Measurements from ENCODE around the gene SMG7.
A peak's percentile ranks its signal among the peaks of the same experiment; 100 is the strongest.

The SMG7 gene

DNA sequence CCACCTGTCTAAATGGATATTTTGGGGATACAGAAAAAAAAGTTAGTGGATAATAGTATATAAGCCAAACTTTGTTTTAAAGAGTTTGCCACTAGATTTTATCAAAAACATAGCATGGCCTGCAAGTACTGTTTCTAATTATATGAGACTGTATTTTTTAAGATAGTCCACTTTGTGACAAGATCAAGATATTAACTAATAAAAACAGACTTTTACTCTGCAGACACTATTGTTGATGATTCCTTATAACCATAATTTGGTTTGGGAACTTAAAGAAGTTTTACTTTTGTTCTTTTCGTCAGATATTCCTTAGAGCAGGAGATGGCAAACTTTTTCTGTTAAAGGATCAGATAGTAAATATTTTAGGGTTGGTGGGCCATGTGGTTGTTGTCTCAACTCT is 36.4 kb downstream of the SMG7 start:
- no peak for DNase-seq (ENCODE audit: low read depth)

DNA sequence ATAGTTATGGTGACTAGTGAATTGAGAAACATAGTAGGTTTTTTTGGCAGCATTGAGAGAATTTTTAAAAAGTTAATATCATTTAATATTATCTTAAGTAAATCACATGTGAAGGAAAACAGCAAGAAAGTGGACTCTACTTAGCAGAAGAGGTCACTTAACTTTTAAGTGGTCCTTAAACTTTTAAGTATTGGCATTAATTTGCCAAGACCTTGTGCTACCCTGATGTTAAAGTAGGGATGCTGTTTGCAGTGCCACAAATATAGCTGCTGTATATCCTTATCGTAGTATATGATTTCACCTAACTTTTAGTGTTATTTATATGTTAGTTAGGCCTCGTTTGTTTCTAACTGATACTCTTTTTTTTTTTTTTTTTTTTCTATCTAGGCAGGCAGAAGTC is 40.2 kb downstream of the SMG7 start:
- DNase-seq (ENCODE audit: low read depth) = no peak

DNA sequence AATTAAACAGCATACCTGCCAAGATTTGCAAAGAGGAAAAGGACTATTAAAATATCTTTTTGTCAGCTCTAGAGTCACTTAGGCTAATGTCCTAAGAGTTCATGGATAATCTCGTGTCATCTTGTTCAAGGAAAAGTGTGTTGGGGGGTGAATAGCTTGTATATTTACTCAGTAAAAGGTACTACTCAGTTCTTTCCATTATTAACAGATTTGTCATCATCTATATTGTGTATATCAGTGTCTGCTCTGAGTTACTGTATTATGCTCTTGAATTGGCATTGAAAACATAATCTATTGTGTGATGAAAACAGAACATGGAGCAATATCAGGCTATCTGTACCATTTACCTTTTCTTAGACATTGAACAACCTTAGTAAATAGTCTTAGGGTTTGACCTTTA is 41.9 kb downstream of the SMG7 start:
- no peak for DNase-seq (ENCODE audit: low read depth)

DNA sequence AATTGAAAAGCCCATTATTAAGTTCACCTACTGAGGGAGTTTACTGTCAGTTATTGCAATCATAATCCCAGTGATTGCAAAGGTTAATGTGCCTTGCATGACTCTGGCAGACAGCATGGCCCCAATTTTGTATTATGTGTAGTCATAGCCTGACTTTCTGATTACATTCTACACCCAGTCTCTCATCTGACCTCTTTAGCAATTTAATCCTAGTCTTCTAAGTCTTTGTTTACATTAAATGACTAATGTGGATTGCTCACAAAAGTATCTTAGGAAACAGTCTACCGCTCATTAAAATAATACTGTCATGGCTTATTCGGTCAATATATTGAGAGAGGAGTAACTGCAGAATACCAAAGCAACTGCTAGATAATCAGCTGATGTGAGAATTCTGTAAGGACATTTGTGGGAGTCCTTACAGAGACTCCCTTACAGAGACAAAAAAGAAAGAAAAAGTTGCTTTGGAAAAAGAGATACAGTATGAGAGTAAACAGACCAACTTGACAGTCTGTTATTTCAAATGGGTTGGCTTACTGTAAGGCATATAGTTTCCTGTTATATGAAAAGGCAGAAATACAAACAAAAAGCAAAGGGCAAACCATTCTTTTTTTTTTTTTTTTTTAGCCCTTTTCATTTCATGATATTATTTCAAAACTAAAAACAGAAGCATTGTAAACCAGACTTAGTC is 42.8 kb downstream of the SMG7 start:
- peak; percentile 47 for DNase-seq (ENCODE audit: low read depth)

DNA sequence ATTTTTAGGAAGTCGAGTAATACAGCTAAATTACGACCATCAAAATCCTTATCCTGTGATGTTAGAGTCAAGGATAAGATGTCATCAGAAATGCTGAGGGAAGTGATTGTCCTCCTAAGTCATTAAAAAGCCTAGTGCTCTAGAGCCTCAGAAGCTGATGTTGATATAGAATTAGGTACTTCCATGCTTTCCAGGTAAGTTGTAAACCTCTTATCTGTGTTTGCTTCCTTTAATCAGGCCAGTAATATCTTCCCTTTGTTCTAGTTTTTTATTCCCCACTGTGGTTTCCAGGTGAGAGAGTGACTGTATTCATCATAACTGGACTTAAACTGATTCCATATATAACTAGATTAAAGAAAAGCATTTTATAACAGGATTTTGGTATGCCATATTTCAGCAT is 44.4 kb downstream of the SMG7 start:
- DNase-seq (ENCODE audit: low read depth) = no peak

DNA sequence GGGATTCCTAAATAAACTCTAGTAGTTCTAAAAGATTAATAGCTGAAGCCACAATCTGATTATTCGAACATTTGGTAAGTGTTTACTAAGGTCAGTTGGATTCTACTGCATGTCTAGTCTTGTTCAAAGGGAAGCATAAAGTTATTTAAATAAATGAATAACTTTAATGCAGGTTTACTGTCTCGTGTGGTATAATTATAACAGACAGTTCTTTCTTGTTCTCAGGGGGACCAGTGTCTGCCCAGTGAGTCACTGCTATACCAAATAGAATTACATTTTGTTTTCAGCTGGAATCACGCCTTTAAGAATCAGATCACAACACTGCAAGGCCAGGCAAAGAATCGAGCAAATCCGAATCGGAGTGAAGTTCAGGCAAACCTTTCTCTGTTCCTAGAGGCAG is 45.1 kb downstream of the SMG7 start:
- DNase-seq (ENCODE audit: low read depth) = no peak

DNA sequence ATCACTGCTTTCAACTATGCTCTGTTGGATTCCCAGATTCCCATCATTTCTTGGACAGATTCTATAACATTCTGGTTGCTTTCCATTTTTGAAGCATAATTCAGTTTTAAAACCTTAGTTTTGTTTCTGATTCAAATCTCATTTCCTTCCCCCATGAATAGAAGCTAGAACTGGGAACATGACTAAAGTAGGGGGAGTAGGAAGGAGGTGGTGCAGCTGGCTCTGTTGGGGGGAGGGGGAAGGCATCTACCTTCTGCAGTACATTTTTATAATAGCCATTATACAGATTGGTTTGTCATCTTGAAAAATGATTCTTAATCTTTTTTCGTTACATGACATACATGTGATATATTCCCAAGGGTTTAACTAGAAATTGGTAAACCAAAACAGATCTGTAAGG is 48.1 kb downstream of the SMG7 start:
- DNase-seq (ENCODE audit: low read depth) = no peak

DNA sequence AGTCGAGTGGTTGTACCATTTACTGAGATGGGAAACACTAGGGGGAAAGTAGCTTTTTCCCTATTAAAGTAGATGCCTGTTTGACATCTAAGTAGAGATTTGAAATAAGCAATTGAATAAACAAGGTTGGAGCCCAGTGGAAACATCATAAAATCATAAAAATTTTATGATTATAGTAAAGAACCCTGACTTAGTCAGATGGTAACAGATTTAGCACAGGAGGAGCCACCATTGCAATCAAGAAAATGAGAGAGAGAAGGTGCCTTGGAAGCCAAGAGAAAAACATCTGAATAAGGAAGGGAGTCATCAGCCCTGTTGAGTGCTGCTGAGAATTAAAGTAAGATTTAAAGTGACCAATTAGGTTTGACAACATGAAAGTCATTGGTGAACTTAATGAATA is 49.8 kb downstream of the SMG7 start:
- DNase-seq (ENCODE audit: low read depth) = no peak

DNA sequence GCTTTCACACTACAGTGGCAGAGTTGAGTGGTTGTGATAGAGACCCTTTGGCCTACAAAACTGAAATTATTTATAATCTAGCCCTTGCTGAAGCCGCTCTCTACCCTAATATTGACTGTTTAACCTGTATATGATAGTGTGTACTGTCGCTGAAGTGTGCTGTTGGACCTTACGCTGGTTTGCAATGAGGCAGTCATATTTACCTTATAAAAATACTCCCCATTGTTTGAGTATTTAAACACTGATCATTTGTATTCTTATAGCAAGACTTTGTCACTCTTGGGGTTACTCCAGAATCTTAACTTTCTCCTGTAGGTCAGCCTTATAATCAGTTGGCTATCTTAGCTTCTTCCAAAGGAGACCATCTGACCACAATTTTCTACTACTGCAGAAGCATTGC is 56.3 kb downstream of the SMG7 start:
- DNase-seq (ENCODE audit: low read depth) = no peak

DNA sequence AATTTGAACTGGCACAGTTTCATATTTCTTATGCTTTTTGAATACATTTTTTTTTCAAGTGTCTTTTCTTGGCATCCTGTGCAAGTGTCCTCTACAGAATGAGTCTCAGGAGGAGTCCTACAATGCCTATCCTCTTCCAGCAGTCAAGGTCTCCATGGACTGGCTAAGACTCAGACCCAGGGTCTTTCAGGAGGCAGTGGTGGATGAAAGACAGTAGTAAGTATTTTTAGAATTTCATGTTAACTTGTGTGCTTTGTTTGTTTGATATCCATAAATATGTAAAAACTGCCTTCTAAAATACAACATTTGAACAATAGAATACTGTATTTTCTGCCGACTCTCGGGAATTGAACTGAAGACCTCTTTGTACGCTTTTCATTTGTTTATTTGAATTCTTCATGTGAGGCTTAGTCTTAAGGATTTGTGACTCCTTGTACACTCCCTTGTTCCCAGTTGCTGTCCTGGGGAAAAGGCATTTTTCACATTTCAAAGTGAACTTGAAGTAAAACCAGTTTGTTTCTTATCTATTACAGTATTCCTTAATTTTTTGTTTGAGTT is 61.4 kb downstream of the SMG7 start:
- DNase-seq (ENCODE audit: low read depth) = no peak

DNA sequence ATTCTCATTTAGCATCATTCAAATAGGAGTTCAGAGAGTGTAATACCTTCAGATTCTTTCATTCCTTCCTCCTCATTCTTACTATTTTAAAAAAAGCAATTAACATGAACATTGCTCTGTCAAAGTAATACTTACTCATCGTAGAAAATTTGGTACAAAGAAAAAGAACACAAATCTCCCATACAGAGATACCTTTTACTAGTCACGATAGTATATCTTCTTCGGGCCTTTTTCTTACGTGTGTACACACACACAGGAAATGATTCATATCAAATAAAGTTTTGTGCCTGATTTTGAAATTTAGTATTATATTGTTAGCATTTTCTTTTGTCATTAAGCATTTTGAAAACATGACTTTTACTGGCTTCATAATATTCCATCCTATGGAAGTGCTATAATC is 65.1 kb downstream of the SMG7 start:
- DNase-seq (ENCODE audit: low read depth) = no peak

DNA sequence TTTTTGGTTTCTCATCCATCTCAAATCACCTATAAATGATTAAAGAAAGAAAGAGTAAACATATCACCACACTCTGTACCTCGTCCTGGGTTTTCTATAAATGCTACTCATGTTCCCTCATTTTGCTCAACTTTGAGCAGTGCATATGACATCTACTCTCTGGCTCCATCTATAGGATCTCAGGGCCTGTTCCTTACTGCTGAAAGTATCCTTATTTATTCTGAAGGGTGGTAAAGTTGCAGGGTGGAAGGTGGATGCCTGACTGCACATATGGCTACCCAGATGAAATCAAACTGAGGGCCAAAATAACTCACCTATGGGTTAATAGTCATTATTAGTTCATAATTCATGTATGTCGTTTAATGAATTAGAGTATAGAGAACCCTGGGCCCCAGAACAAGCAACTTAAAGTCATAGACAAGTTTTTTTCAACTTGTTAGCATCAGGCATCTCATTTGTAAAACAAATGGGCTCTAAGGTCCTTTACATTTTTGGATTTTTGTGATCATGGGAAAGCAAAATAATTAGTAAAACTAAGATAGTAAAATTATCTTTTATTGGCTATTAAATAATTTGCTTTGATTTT is 71.4 kb downstream of the SMG7 start:
- peak; percentile 16 for DNase-seq (ENCODE audit: low read depth)

DNA sequence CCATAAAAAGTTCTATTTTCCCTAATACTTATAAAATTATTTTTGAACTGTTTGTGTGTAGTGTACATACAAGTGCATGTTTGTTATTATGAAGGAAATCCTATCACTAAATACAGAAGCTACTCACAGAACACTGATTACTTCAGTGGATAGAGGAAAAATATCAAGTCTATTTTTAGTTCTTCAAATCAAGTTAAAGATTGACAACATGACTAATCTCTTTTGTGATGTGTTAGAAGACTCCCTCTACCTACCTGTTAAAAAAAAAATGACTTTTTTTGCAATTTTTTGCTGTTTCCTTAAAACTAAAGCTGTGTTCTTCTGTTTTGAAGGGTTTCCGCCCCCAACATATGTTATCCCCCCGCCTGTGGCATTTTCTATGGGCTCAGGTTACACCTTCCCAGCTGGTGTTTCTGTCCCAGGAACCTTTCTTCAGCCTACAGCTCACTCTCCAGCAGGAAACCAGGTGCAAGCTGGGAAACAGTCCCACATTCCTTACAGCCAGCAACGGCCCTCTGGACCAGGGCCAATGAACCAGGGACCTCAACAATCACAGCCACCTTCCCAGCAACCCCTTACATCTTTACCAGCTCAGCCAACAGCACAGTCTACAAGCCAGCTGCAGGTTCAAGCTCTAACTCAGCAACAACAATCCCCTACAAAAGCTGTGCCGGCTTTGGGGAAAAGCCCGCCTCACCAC is 72.4 kb downstream of the SMG7 start:
- no peak for DNase-seq (ENCODE audit: low read depth)

DNA sequence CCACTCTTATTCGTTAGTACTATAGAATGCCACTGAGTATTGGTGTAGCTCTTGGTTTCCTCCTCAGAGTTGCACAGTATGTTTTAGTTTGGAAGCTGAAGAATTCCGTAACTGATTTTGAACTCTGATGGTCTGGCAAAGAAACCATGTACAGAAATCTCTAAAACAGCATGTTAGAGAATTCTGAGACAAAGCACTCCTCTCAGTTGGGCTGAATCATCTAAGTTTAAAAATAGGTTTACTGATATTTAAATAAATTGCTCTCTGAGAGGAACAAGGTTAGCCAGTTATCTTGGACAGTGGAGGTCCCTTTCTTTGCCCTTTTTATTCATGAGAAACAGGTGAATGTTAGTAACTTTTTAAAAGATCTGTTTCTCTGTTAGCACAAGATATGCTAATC is 74.1 kb downstream of the SMG7 start:
- no peak for DNase-seq (ENCODE audit: low read depth)

DNA sequence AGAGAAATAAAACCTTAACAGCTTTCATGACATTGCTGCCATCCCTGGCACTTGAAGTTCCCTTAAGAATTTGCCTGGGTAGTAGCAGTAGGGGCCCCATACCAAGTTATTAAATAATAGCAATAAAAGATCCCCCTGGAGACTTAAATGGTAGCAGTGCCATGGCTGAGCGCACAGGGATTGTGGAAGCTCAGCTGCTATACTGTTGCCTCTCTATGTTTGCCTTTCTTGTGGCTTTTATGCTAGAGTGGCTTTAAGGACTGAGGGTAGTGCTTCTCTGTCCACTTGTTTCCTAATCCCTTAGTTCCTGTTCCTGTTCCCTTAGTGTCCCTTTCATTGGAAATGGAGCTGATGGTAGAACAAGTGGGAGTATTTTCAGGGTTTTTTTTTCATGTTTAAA is 75.8 kb downstream of the SMG7 start:
- DNase-seq (ENCODE audit: low read depth) = no peak

DNA sequence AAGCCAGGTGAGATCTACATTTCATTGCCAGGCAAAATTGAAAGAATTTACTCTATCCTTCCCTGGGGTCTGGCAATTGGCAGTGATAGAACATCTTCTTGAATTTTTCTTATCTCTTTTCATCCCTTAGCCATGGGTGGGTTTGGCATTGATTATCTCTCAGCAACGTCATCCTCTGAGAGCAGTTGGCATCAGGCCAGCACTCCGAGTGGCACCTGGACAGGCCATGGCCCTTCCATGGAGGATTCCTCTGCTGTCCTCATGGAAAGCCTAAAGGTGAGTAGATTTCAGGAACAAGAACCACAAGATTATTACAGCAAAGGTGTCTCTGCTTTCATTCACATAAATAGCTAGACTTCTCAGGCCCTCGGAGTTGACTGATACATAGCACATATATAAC is 78.6 kb downstream of the SMG7 start:
- no peak for DNase-seq (ENCODE audit: low read depth)

DNA sequence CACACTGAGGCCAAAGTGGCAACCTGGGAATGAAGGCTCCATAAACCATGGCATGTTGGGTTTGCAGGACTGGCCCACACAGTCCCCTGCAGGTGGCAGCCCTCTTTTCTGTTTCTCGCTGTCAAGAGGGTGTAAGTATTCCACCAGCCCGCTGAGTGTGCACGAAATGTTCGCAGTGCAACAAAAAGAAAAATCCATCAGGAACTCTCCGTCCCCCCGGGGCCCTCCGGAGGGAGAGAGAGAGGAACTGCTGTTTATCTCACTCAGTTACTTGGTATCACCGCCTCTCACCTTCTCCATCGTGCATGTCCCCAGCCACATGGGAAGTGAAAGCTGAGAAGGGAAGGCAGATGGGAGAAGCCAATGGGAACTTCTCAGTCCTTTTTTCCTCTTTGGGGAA is 79.6 kb downstream of the SMG7 start:
- no peak for DNase-seq (ENCODE audit: low read depth)

DNA sequence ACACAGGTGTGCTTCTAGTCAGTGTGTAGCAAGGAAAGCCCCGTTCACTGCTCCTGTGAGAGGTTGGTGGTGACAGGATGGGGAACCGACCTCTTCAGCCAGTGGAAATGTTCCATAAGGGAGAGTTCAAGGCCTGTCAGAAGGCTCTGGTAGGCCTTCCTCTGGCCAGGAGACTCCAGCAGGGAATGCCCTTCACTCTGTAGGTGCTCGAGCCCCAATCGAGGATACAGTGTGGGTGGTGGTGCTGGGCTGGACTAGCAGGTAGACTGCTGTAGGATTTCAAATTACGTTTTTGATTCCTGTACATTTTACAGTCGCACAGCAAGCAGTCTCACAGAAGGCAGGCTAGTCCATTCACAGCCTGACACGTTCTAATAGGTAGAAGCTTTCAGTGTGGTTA is 80.1 kb downstream of the SMG7 start:
- no peak for DNase-seq (ENCODE audit: low read depth)

DNA sequence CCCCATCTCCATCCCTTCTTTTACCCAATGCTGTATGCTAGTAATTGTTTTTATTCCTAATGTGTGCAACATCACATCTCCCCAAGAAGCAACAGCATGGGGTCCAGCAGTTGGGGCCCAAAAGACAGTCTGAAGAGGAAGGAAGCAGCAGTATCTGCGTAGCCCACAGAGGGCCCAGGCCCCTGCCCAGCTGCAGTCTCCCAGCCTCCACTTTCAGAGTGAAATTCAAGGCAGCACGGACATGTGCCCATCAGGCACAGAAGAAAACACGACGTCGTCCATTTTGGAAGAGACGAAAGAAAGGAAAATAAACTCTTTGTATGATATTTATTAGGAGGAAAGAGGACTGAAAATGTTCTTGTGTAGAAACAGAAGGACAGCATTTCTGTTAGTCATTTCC is 80.6 kb downstream of the SMG7 start:
- DNase-seq (ENCODE audit: low read depth) = no peak

DNA sequence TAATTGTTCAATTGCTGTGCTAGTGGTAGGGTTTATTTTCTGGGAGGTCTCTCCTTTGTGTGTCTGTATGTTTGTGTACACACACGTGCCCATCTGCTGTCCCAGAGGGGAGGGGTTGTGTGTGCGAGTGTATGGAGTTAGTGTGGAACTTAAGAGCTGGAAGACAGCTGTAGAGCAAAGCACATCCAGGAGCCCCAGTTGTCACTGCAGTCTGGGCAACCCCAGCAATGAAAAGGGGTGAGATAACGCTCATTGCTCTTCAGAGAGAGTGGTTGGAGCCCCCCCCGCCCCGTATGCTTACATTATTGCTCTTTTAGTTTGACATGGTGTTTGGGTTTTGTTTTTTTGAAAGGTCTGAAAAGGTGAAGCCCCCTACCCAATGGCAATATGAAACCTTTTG is 81.0 kb downstream of the SMG7 start:
- no peak for DNase-seq (ENCODE audit: low read depth)

DNA sequence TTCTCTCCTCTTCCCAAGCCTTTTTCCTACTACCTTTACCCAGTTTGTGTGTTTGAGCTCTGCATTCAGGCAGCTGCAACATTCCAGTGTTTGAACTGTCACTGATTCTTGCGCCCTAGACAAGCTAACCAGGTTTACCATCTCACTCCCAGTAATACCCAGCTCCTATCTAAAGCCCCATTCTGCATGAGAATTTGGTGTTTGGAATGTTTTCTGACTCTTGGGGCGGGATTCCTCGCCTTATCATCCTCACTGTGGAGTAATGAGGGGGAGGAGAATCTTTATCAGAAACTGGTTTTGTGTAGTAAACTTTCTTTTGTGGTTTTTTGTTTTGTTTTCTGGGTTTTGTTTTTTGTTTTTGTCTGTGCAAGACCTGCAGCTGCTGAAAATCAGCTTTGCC is 81.5 kb downstream of the SMG7 start:
- no peak for DNase-seq (ENCODE audit: low read depth)

DNA sequence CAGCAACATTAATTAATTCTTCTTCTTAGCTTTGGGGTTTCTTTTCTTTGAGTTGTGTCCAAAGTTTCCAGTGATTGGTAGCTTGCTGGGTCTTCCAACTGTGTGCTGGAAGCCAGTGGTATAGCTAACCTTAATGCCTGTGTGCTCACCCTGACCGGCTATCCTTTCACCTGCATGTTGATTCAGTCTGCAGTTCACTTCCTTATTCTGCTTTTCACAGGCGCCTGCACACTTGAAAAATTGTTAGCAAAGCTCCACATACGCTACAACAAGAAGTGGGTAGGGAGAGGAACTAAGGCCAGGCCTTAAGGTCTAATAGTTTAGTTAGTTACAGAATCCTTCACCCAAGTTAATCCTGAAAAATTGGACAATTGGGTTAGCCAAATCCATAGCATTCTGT is 82.3 kb downstream of the SMG7 start:
- no peak for DNase-seq (ENCODE audit: low read depth)

DNA sequence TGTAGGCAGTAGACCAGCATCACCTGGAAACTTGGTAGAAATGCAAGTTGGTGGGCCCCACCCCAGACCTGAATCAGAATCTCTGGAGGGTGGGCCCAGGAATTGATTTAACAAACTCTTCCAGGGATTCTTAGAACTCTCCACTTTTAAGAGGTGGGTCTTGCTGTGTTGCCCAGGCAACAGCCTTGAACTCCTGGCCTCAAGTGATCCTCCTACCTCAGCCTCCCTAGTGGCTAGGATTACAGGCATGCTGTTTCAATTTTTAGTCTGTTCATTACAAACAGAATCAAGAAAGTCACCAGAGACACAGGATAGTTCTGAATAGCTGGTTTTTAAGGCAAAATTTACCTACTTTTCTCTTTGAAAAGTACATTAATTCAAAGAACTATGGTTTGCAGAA is 86.8 kb downstream of the SMG7 start:
- no peak for DNase-seq (ENCODE audit: low read depth)

DNA sequence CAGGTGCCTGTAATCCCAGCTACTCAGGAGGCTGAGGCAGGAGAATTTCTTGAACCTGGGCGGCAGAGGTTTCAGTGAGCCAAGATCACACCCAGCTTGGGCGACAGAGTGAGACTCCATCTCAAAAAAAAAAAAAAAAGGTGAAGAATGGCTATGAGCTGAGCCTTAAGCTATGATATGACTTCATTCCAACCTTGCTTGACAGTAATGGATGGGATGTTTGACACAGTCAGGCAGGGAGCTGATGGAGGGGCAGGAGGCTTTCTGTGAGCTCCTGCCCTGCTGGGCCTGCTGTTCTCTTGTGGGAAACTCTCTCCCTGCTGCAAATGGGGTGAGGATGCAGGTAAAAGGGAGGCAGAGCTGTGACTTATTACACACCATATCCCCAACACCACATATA is 90.4 kb downstream of the SMG7 start:
- DNase-seq (ENCODE audit: low read depth) = no peak

Data from GM04503 (cell line).